H54 (cell line): Measurements from ENCODE around the gene DUSP28.
"Not testable (repeated sequence)": the region's sequence is repeated elsewhere in the genome, so short reads cannot be mapped to it uniquely, and the experiment has no call there.

Source experiments
- DNase-seq: peaks from one replicate; pipeline ENCODE4 v3.0.0; 2011; ENCODE audit warnings: low spot score, mixed read lengths; ENCODE audit not compliant: insufficient read length
- FAIRE-seq: peaks from 3 replicates; lab custom pipeline; 2011; peaks lifted over from hg19 to GRCh38; lab: Jason Lieb, UNC
- POLR2A ChIP-seq: IDR thresholded peaks from 2 replicates; pipeline ENCODE4 v1.6.1; 2011; ENCODE audit warnings: low read depth, mild to moderate bottlenecking, low read length

Gene DUSP28

GRCh38 chr2:240522406-240522805 is 37.8 kb upstream of the DUSP28 start:
- no peak for TF ChIP-seq POLR2A
- no peak for DNase-seq
- FAIRE-seq: no peak

- DNase-seq (no peak), FAIRE-seq (no peak)
- no peak for TF ChIP-seq POLR2A
These were observed 36.5 kb upstream of the DUSP28 start for GRCh38 chr2:240523451-240524281.

- TF ChIP-seq POLR2A: no peak
- no peak for FAIRE-seq
- DNase-seq: no peak
These were observed 35.0 kb upstream of the DUSP28 start for GRCh38 chr2:240524963-240525718.

GRCh38 chr2:240525802-240526201 is 34.4 kb upstream of the DUSP28 start:
- DNase-seq: no peak
- TF ChIP-seq POLR2A: no peak
- FAIRE-seq: no peak

GRCh38 chr2:240526521-240526920 is 33.6 kb upstream of the DUSP28 start:
- FAIRE-seq (no peak), DNase-seq (no peak)
- TF ChIP-seq POLR2A: no peak

- FAIRE-seq: no peak
- no peak for TF ChIP-seq POLR2A
These were observed 32.9 kb upstream of the DUSP28 start for GRCh38 chr2:240527153-240527750.

GRCh38 chr2:240528406-240529040 is 31.6 kb upstream of the DUSP28 start:
- no peak for FAIRE-seq
- TF ChIP-seq POLR2A: no peak
- DNase-seq: no peak

More at GRCh38 chr2:240527153-240527750, 32.9 kb upstream of the DUSP28 start:
- DNase-seq: no peak

- TF ChIP-seq POLR2A: no peak
- DNase-seq (no peak), FAIRE-seq (no peak)
These were observed 30.7 kb upstream of the DUSP28 start for GRCh38 chr2:240529344-240529999.

- no peak for TF ChIP-seq POLR2A
- FAIRE-seq (no peak), DNase-seq (no peak)
These were observed 30.0 kb upstream of the DUSP28 start for GRCh38 chr2:240530181-240530580.

GRCh38 chr2:240531038-240531437 is 29.1 kb upstream of the DUSP28 start:
- FAIRE-seq (no peak), DNase-seq (no peak)
- no peak for TF ChIP-seq POLR2A

GRCh38 chr2:240532031-240532775 is 28.0 kb upstream of the DUSP28 start:
- DNase-seq (no peak), FAIRE-seq (peak; percentile 45)
- TF ChIP-seq POLR2A: no peak

- no peak for DNase-seq
- no peak for TF ChIP-seq POLR2A
- no peak for FAIRE-seq
These were observed 22.0 kb upstream of the DUSP28 start for GRCh38 chr2:240538031-240538780.

GRCh38 chr2:240539101-240539500 is 21.1 kb upstream of the DUSP28 start:
- not testable (repeated sequence) for FAIRE-seq

More at GRCh38 chr2:240539101-240539500, 21.1 kb upstream of the DUSP28 start:
- not testable (repeated sequence) for DNase-seq
